NCI-H2196 treated with DMSO at 0.1 percent for 48 hours (cell line): Measurements from ENCODE around the gene HTT.
"Not testable (repeated sequence)": the region's sequence is repeated elsewhere in the genome, so short reads cannot be mapped to it uniquely, and the experiment has no call there.

Source experiments
- DNase-seq: peaks from one replicate; lab custom pipeline; 2025; ENCODE audit not compliant: unreplicated experiment; lab: John Stamatoyannopoulos, UW

HTT gene

DNA sequence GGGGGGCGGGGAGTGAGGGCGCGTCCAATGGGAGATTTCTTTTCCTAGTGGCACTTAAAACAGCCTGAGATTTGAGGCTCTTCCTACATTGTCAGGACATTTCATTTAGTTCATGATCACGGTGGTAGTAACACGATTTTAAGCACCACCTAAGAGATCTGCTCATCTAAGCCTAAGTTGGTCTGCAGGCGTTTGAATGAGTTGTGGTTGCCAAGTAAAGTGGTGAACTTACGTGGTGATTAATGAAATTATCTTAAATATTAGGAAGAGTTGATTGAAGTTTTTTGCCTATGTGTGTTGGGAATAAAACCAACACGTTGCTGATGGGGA is 1.1 kb downstream of the HTT start:
- DNase-seq: no peak

DNA sequence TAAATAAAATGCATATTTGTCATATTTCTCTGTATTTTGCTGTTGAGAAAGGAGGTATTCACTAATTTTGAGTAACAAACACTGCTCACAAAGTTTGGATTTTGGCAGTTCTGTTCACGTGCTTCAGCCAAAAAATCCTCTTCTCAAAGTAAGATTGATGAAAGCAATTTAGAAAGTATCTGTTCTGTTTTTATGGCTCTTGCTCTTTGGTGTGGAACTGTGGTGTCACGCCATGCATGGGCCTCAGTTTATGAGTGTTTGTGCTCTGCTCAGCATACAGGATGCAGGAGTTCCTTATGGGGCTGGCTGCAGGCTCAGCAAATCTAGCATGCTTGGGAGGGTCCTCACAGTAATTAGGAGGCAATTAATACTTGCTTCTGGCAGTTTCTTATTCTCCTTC is 3.3 kb downstream of the HTT start:
- no peak for DNase-seq

DNA sequence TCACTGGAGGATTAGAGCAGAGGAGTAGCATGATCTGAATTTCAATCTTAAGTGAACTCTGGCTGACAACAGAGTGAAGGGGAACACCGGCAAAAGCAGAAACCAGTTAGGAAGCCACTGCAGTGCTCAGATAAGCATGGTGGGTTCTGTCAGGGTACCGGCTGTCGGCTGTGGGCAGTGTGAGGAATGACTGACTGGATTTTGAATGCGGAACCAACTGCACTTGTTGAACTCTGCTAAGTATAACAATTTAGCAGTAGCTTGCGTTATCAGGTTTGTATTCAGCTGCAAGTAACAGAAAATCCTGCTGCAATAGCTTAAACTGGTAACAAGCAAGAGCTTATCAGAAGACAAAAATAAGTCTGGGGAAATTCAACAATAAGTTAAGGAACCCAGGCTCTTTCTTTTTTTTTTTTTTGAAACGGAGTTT is 5.2 kb downstream of the HTT start:
- no peak for DNase-seq

DNA sequence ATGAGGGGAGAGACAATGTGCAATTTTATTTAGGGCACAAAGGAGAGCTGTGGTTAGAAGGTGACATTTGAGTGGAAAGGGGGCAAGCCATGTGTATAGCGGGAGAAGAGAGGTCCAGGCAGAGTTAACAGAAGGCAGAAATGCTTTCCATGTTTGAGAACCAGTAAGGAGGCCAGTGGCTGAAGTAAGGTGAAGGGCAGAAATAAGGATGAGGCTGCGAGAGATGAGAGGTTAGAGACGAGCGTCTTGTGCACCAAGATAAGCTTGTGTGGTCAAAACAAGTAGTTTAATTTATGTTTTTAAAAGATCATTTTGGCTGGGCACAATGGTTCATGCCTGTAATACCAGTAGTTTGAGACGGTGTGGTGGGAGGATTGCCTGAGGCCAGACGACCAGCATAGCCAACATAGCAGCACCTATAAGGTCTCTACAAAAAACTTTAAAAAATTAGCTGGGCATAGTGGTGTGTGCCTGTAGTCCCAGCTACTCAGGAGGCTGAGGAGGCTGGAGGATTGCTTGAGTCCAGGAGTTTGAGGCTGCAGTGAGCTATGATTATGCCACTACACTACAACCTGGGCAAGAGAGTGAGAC is 8.5 kb downstream of the HTT start:
- DNase-seq: no peak

DNA sequence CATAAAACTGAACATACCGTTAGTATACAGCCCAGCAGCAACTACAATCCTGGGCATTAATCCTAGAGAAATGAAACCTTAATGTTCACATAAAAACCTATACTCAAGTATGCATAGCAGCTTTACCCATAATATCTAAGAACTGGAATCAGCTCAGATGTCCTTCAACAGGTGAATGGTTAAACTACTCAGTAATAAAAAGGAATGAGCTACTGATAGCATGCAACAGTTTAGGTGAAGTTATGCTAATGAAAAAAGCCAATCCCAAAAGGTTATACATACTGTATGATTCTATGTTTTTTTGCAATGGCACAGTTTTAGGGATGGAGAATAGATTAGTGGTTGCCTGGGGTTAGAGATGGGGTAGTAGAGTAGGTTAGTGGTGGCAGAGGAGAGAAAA is 9.3 kb downstream of the HTT start:
- no peak for DNase-seq

GRCh38 chr4:3085948-3086670 is 11.6 kb downstream of the HTT start:
- no peak for DNase-seq

- DNase-seq: no peak
Observed at GRCh38 chr4:3087115-3087797, 12.8 kb downstream of the HTT start.

GRCh38 chr4:3091464-3091863 is 17.0 kb downstream of the HTT start:
- no peak for DNase-seq

DNA sequence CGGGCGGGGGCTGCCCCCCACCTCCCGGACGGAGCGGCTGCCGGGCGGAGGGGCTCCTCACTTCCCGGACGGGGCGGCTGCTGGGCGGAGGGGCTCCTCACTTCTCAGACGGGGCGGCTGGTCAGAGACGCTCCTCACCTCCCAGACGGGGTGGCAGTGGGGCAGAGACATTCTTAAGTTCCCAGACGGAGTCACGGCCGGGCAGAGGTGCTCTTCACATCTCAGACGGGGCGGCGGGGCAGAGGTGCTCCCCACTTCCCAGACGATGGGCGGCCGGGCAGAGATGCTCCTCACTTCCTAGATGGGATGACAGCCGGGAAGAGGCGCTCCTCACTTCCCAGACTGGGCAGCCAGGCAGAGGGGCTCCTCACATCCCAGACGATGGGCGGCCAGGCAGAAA is 20.2 kb downstream of the HTT start:
- not testable (repeated sequence) for DNase-seq

- DNase-seq: no peak
Observed at GRCh38 chr4:3096202-3096601, 21.7 kb downstream of the HTT start.

GRCh38 chr4:3098346-3098745 is 23.9 kb downstream of the HTT start:
- no peak for DNase-seq

DNA sequence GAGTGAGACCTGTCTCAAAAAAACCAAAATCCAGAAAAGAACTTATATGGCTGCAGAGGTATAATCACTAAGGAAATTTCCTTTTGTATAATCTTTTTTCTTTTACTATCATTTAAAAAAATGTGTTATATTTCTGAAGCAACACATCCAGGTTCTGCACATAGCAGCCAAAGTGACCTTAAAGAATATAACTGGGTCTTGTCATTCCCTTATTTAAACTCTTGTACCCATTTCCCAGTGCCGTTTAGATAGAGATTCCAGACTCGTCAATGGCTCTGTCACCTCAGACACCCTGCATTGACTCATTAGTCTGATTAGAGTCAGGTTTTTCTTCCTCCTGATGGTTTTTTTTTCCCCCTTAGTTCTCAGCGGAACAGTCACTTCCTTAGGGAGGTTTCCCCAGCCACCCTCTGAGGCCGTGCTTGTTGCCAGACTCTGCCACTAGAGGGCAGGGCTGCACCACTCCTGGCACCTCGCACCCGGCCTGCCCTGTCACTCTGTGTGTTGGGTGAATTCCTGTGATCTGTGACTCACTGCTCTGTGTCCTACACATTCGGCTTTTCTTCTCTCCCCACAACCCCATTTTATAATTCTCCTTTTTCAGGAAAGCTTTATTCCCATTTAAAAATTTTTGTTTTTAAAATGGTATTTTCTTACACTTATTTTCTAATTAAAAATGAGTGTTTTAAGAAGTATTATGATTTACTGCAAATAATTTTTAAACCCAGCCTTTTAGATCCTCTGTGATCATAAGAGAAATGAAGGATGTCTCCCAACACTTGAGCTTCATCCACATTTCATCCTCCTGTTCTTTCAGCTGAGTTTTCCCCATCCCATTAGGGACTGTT is 32.1 kb downstream of the HTT start:
- DNase-seq: peak; percentile 48

- no peak for DNase-seq
Observed at GRCh38 chr4:3107271-3107670, 32.8 kb downstream of the HTT start.

DNA sequence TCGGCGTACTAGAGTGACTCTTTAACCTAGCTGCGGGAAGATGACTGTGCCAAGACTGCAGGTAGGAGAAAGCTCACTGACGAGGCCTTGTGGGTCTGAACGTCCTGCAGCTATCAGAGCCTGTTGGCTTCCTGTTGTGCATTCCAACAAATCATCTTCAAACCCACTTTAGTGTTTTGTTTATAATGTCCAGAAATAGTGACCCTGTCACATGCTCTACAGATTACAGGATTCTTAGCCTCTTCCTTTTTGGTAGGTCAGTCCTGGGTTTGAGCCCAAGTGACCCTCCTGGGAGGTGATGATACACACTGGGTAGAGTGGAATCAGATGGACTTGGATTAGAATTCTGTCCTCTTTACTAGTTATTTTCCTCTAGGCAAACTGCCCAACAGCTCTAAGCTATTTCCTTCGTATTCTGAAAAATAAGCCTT is 33.2 kb downstream of the HTT start:
- DNase-seq: no peak

DNA sequence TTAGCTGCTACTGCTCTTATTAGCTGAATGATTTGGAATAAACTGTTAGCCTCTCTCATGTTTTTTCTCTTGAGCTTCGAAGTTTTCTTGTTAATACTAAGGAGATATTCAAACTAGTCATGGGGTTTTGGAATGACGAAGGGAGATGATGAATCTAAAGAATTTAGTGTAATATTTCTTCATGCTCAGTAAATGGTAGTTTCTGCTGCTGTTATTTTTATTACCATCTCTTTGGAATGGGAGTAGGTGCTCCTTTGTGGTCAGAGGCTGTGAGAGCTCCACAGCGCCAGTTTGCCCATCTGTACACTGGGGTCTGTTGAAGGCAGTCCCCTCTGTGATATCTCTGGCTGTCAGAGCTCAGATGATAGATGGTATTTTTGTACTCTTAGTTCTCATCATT is 33.7 kb downstream of the HTT start:
- DNase-seq: no peak

- DNase-seq: no peak
Observed at GRCh38 chr4:3111461-3111860, 37.0 kb downstream of the HTT start.

- no peak for DNase-seq
Observed at GRCh38 chr4:3112201-3112600, 37.7 kb downstream of the HTT start.

GRCh38 chr4:3112609-3113469 is 38.4 kb downstream of the HTT start:
- DNase-seq: no peak

DNA sequence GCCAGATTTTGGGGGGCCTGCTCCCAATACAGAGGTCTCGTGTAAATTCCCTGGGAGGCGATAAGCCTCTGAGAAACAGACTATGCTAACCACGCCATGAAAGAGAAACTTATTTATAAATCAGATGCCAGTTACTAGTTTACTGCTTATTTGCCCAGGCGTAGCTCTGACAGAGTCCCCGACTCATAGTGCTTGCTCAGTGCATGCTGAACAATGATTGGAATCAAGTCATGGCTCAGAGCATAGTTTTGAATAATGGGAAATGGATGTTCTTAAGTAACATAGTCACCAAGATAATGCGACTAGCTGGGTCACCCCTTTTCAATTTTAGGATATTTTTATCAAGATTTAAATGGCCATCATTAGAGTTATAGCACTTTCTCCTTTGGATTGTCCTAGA is 39.9 kb downstream of the HTT start:
- no peak for DNase-seq

DNA sequence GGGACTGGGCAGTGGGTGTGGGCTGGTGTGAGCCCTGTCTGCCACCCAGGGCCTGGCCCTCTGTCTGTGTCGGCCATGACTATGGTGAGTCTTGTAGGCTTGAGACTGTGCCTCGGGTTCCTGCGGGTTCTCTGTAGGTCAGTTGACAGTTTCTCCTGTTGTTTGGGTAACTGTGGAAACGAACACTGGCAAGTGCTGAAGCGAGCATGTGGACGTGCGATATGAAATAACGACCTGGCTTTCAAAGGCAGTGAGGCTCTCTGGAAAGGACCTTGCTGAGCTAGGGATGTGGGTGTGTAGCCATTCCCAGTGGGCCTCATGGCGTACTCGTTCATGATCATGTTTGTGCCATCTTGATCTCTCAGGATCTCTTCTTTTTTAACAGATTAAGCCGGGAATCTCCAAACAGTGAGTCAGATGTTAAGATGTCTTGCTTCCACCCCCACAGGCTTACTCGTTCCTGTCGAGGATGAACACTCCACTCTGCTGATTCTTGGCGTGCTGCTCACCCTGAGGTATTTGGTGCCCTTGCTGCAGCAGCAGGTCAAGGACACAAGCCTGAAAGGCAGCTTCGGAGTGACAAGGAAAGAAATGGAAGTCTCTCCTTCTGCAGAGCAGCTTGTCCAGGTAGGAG is 41.3 kb downstream of the HTT start:
- no peak for DNase-seq
